K562 (cell line): ENCODE results near the gene SCTR. TPM values are rescaled to one million over a fixed set of nuclear protein-coding genes. Genes with fewer than 3 reads are reported as not detected.

Source experiments
- ATAC-seq: fragments of 200-7000 bp; cut with Tn5 transposase; 3 replicates; pipeline ENCODE4 v1.9.1; 2020; ENCODE audit warnings: moderate library complexity
- BruUV-seq: library from RNA; stranded (reverse); fragments of 400-500 nt; replicated peaks from 2 replicates; lab custom pipeline; 2021; lab: Mats Ljungman, UMichigan
- CTCF ChIA-PET: fragments of 300-600 bp; formaldehyde crosslinking; extraction: SDS; loops from one replicate; lab custom pipeline; 2021; ENCODE audit warnings: low intra/inter-chr PET ratio; lab: Yijun Ruan, JAX
- POLR2A ChIA-PET: fragments of 300-600, 350-650 bp; sonication (Branson Sonifier 250); formaldehyde crosslinking; extraction: SDS; loops from one replicate; lab custom pipeline; 2021; ENCODE audit warnings: antibody characterized with exemption, inconsistent platforms; lab: Yijun Ruan, JAX
- DNase-seq, 4 experiments: peaks; one replicate each; pipeline versions ENCODE4 v3.0.0 to v3.0.0-alpha.2; 2011 to 2018; ENCODE audit warnings: low spot score in 3 of 4, mixed read lengths in 3 of 4; ENCODE audit errors: extremely low read depth in 1 of 4
- FAIRE-seq: peaks from 2 replicates; lab custom pipeline; 2011; peaks lifted over from hg19 to GRCh38; lab: Jason Lieb, UNC
- H2AFZ ChIP-seq: 2 replicates; pipeline ENCODE4 v1.6.0; 2011; ENCODE audit warnings: low read depth, low read length, control low read depth, inconsistent platforms
- H3K27ac ChIP-seq: fragments of 200-600 bp; 3 replicates; pipeline ENCODE4 v1.8.0; 2011; ENCODE audit warnings: low read depth, mild to moderate bottlenecking, control low read depth, inconsistent platforms, low read length, moderate library complexity, mixed read lengths; ENCODE audit errors: extremely low read depth
- H3K27me3 ChIP-seq, 2 experiments: fragments of 300-600 bp in 1 of 2; 2 replicates in 1 of 2; 3 replicates in 1 of 2; pipeline versions ENCODE4 v1.6.0 to v1.8.0; 2011; ENCODE audit warnings: inconsistent platforms in 2 of 2, low read length in 2 of 2, mild to moderate bottlenecking in 1 of 2, mixed read lengths in 1 of 2, moderate library complexity in 1 of 2; ENCODE audit not compliant: control insufficient read depth in 2 of 2, insufficient read depth in 2 of 2
- H3K36me3 ChIP-seq: fragments of 300-600 bp; 3 replicates; pipeline ENCODE4 v1.8.0; 2011; ENCODE audit warnings: mild to moderate bottlenecking, low read length, inconsistent platforms; ENCODE audit not compliant: control insufficient read depth, insufficient read depth
- H3K4me1 ChIP-seq, 2 experiments: fragments of 200-600 bp in 1 of 2; replicated peaks in 1 of 2; 2 replicates in 1 of 2; 3 replicates in 1 of 2; pipeline versions ENCODE4 v1.5.1 to v1.8.0; 2011; ENCODE audit warnings: inconsistent platforms in 2 of 2, low read length in 2 of 2, mild to moderate bottlenecking in 1 of 2, mixed read lengths in 1 of 2, moderate library complexity in 1 of 2; ENCODE audit not compliant: control insufficient read depth in 2 of 2, insufficient read depth in 2 of 2
- H3K4me2 ChIP-seq: 2 replicates; pipeline ENCODE4 v1.6.1; 2011; ENCODE audit warnings: low read length, control low read depth, inconsistent platforms, mixed read lengths; ENCODE audit not compliant: insufficient read depth
- H3K4me3 ChIP-seq: fragments of 200-600 bp; sonication (generic), shearing (Covaris generic); 2 replicates; pipeline ENCODE4 v1.5.1; 2016; ENCODE audit warnings: control low read depth, inconsistent platforms
- H3K79me2 ChIP-seq: fragments of 200-600 bp; 3 replicates; pipeline ENCODE4 v1.8.0; 2011; ENCODE audit warnings: low read length, inconsistent platforms; ENCODE audit not compliant: control insufficient read depth, insufficient read depth
- H3K9ac ChIP-seq, 2 experiments: 2 replicates each; pipeline versions ENCODE4 v1.6.0 to v1.6.1; 2011; ENCODE audit warnings: low read depth in 2 of 2, low read length in 2 of 2, control low read depth in 1 of 2, inconsistent platforms in 1 of 2, mild to moderate bottlenecking in 1 of 2, mixed read lengths in 1 of 2; ENCODE audit not compliant: insufficient read depth in 1 of 2
- H3K9me1 ChIP-seq: one replicate; pipeline ENCODE4 v1.6.0; 2011; ENCODE audit warnings: inconsistent platforms, mild to moderate bottlenecking, low read length, moderate library complexity; ENCODE audit not compliant: control insufficient read depth, insufficient read depth
- H3K9me3 ChIP-seq: replicated peaks from 2 replicates; pipeline ENCODE4 v1.5.1; 2011; ENCODE audit warnings: low read depth, low read length, inconsistent platforms; ENCODE audit not compliant: control insufficient read depth, insufficient read depth
- H4K20me1 ChIP-seq: replicated peaks from 2 replicates; pipeline ENCODE4 v1.6.1; 2011; ENCODE audit warnings: low read length, inconsistent platforms, mixed read lengths; ENCODE audit not compliant: control insufficient read depth, insufficient read depth
- FIP1L1 ChIP-seq: fragments of 200-400 bp; formaldehyde crosslinking; IDR thresholded peaks from 2 replicates; pipeline ENCODE4 v1.6.1; 2018; ENCODE audit warnings: mild to moderate bottlenecking, low read depth, low read length; ENCODE audit not compliant: poor library complexity, severe bottlenecking
- KLF1 ChIP-seq: fragments of 450-650 bp; IDR thresholded peaks from 2 replicates; pipeline ENCODE4 v1.6.1; 2016; ENCODE audit warnings: missing genetic modification characterization, missing compliant biosample characterization
- NR2C1 ChIP-seq, 2 experiments: fragments of 450-650 bp; IDR thresholded peaks; 2 replicates each; pipeline ENCODE4 v1.6.1; 2017; ENCODE audit warnings: mild to moderate bottlenecking in 2 of 2, antibody characterized with exemption in 1 of 2, inconsistent platforms in 1 of 2, missing compliant biosample characterization in 1 of 2, missing genetic modification characterization in 1 of 2
- RAD21 ChIP-seq, 2 experiments: fragments of 250-450 bp in 1 of 2; fragments of 450-650 bp in 1 of 2; sonication (Bioruptor Pico) in 1 of 2; formaldehyde crosslinking in 1 of 2; IDR thresholded peaks in 1 of 2; conservative IDR thresholded peaks in 1 of 2; 2 replicates each; pipeline versions ENCODE4 v1.4.0 to v1.8.0; 2020 to 2022; ENCODE audit warnings: mild to moderate bottlenecking in 2 of 2, moderate library complexity in 1 of 2
- SAP30 ChIP-seq: fragments of 200-600 bp; sonication (generic); IDR thresholded peaks from 2 replicates; pipeline ENCODE4 v1.6.1; 2012; ENCODE audit warnings: borderline replicate concordance, low read depth, mild to moderate bottlenecking, moderate library complexity, low read length, control low read depth, inconsistent platforms; ENCODE audit not compliant: insufficient read depth, poor library complexity, severe bottlenecking
- TEAD4 ChIP-seq, 2 experiments: sonication (generic) in 1 of 2; formaldehyde crosslinking in 1 of 2; IDR thresholded peaks; 2 replicates each; pipeline versions ENCODE4 v1.6.1 to v1.8.0; 2012 to 2022; ENCODE audit warnings: borderline replicate concordance in 1 of 2, inconsistent platforms in 1 of 2, low read length in 1 of 2, mild to moderate bottlenecking in 1 of 2, missing genetic modification reagents in 1 of 2
- ZNF274 ChIP-seq: IDR thresholded peaks from 2 replicates; pipeline ENCODE4 v1.6.1; 2011; ENCODE audit warnings: low read depth, mild to moderate bottlenecking, low read length, moderate library complexity, borderline replicate concordance
- WGBS: fragments of 100-300 bp; shearing (Covaris generic); methylation state at CpG from one replicate; pipeline ENCODE4 v1.1.6; 2016; ENCODE audit warnings: low coverage, mixed read lengths; ENCODE audit not compliant: insufficient coverage; ENCODE audit errors: missing lambda C conversion rate; 5-methylcytosine and 5-hydroxymethylcytosine counted together
- in situ Hi-C: fragments of 300-500 bp; cut with MboI; formaldehyde crosslinking; loops from 4 replicates; pipeline ENCODE4 v1.15.0; 2018; ENCODE audit warnings: inconsistent platforms, mixed read lengths
- intact Hi-C: fragments of 100-400 bp; cut with micrococcal nuclease; formaldehyde crosslinking; loops from 2 replicates; pipeline ENCODE4 v1.14.2; 2022
- polyA plus RNA-seq, 8 experiments: library from polyadenylated mRNA; depleted of rRNA in 4 of 8; stranded (reverse) in 5 of 8; unstranded in 3 of 8; fragments of >200 nt; fragmentation: Nextera tagmentation in 2 of 8; fragmentation: Illumina TruSeq in 1 of 8; extraction: Ambion mirVana in 2 of 8; extraction: Trizol in 1 of 8; gene quantifications; 2 replicates each; pipeline versions ENCODE4 v1.2.1 to v1.2.3, GENCODE V29; 2011 to 2014; ENCODE audit warnings: inconsistent platforms in 1 of 8, missing spikeins in 1 of 8
- total RNA-seq, 7 experiments: library from RNA; depleted of rRNA in 6 of 7; stranded (reverse); fragments of >200 nt in 6 of 7; fragmentation: Illumina TruSeq in 2 of 7; extraction: Trizol in 2 of 7; gene quantifications; 2 replicates each; pipeline versions ENCODE4 v1.2.1 to v1.2.3, GENCODE V29; 2011 to 2021; ENCODE audit warnings: low replicate concordance in 1 of 7
- TF ChIP-seq, protein P1 (sequence below): fragments of 450-650 bp; formaldehyde crosslinking; conservative IDR thresholded peaks from 2 replicates; pipeline ENCODE4 v1.4.0; 2022; ENCODE audit warnings: mild to moderate bottlenecking, missing genetic modification characterization
- TF ChIP-seq, protein P2 (sequence below): fragments of 450-650 bp; formaldehyde crosslinking; IDR thresholded peaks from 2 replicates; pipeline ENCODE4 v1.4.0; 2020; ENCODE audit warnings: mild to moderate bottlenecking, moderate library complexity
- TF ChIP-seq, protein P3 (sequence below): IDR thresholded peaks from 2 replicates; pipeline ENCODE4 v1.6.1; 2014; ENCODE audit warnings: antibody characterized with exemption
- TF ChIP-seq, protein P4 (sequence below): fragments of 450-650 bp; formaldehyde crosslinking; IDR thresholded peaks from 2 replicates; pipeline ENCODE4 v1.4.0; 2020; ENCODE audit warnings: mild to moderate bottlenecking, moderate library complexity
- TF ChIP-seq, protein P5 (sequence below): sonication (generic); formaldehyde crosslinking; IDR thresholded peaks from 2 replicates; pipeline ENCODE4 v1.8.0; 2022; ENCODE audit warnings: mild to moderate bottlenecking, low read depth, missing genetic modification reagents

SCTR gene
- total and polyA plus RNA-seq, 9 of the 15 experiments (the other 6 are each of a cell fraction or from before 2014, with no cell fraction given), result not detected

DNA sequence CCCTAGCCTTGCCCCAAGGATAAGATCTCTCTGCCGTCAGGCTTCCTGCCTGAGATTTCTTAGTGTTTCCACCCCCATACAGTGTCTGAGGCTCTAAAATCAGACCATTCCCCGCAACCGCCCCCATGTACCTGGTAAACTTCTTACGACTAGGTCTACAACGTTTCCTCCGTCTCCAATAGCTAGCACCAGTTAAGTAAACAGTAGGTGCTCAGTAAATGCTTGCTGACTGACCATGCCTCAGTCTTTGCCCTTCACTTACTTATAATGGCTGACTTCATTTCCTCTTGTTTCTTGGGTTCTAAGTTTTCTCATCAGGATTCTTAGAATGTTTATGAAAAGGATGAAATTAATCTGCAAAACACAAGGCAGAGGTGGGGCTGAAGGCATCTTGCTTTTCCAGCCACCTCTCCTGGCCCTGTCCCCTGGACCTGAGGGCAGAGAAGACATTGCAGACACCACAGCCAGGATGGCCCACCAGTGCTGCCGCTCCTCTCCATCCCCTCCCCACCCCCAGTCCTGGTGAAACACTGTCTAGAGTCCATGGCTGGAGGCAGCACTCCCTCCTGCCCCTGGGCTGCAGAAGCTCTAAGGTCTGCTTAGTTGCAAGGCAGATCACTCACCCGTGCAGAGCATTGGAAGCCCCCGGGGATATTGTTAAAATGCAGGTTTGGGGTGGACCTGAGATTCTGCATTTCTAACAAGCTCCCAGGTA lies 75.7 kb downstream of the SCTR start:
- Histone ChIP-seq H3K9me3 (no peaks in the 10 kb centered on the region), H3K27me3 (peaks cover 28 to 61% of the 10 kb centered on the region in 2 experiments), H3K27ac (no peak overlapping the region), H3K79me2 (no peaks in the 10 kb centered on the region), H3K4me2 (no peak overlapping the region), H3K9ac (no peak overlapping the region), H3K4me3 (no peak overlapping the region), H3K4me1 (no peaks in the 10 kb centered on the region), H4K20me1 (no peaks in the 10 kb centered on the region; the same call in 1 of the 2 replicates), H3K36me3 (no peaks in the 10 kb centered on the region), H2AFZ (no peak overlapping the region), H3K9me1 (no peaks in the 10 kb centered on the region)
- WGBS, result under 1% methylated on average over 9 of the region's 9 CpGs
- ATAC-seq, result peak; percentile 58; the same call in 2 of the 3 replicates
- no peak for FAIRE-seq
- ChIA-PET CTCF (interaction anchor here (0.5 kb wide), 1 partner anchor 36 kb away, joined by 3 read pairs; no protein-coding TSS in a partner anchor), POLR2A (no interaction called here)
- in situ Hi-C loops, result no loop called here
- no peak for DNase-seq
- intact Hi-C loops, result loop anchor here (5.0 kb wide), 1 partner anchor 36 kb away; no protein-coding TSS in a partner anchor
- BruUV-seq, result no TSS peak
- TF ChIP-seq, protein P1, sequence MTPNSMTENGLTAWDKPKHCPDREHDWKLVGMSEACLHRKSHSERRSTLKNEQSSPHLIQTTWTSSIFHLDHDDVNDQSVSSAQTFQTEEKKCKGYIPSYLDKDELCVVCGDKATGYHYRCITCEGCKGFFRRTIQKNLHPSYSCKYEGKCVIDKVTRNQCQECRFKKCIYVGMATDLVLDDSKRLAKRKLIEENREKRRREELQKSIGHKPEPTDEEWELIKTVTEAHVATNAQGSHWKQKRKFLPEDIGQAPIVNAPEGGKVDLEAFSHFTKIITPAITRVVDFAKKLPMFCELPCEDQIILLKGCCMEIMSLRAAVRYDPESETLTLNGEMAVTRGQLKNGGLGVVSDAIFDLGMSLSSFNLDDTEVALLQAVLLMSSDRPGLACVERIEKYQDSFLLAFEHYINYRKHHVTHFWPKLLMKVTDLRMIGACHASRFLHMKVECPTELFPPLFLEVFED (CRISPR knock-in tag), result no peak
- TF ChIP-seq NR2C1 (IDR thresholded peaks at IDR 0.05) (no peak), NR2C1 (tag; IDR thresholded peaks at IDR 0.05) (no peak), RAD21 (CRISPR knock-in tag; conservative IDR thresholded peaks at IDR 0.05 in 1 of 2, IDR thresholded peaks at IDR 0.05 in 1 of 2) (no peak), FIP1L1 (no peak), TEAD4 (IDR thresholded peaks at IDR 0.05; ENCODE audit: low read length) (no peak), TEAD4 (CRISPR knock-in tag; IDR thresholded peaks at IDR 0.05; ENCODE audit: borderline replicate concordance) (no peak), ZNF274 (no peak), SAP30 (no peak), KLF1 (tag) (no peak)
- TF ChIP-seq, protein P2, sequence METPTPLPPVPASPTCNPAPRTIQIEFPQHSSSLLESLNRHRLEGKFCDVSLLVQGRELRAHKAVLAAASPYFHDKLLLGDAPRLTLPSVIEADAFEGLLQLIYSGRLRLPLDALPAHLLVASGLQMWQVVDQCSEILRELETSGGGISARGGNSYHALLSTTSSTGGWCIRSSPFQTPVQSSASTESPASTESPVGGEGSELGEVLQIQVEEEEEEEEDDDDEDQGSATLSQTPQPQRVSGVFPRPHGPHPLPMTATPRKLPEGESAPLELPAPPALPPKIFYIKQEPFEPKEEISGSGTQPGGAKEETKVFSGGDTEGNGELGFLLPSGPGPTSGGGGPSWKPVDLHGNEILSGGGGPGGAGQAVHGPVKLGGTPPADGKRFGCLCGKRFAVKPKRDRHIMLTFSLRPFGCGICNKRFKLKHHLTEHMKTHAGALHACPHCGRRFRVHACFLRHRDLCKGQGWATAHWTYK (CRISPR knock-in tag), result no peak
- TF ChIP-seq, protein P3, sequence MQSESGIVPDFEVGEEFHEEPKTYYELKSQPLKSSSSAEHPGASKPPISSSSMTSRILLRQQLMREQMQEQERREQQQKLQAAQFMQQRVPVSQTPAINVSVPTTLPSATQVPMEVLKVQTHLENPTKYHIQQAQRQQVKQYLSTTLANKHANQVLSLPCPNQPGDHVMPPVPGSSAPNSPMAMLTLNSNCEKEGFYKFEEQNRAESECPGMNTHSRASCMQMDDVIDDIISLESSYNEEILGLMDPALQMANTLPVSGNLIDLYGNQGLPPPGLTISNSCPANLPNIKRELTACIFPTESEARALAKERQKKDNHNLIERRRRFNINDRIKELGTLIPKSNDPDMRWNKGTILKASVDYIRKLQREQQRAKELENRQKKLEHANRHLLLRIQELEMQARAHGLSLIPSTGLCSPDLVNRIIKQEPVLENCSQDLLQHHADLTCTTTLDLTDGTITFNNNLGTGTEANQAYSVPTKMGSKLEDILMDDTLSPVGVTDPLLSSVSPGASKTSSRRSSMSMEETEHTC, result no peak
- TF ChIP-seq, protein P4, sequence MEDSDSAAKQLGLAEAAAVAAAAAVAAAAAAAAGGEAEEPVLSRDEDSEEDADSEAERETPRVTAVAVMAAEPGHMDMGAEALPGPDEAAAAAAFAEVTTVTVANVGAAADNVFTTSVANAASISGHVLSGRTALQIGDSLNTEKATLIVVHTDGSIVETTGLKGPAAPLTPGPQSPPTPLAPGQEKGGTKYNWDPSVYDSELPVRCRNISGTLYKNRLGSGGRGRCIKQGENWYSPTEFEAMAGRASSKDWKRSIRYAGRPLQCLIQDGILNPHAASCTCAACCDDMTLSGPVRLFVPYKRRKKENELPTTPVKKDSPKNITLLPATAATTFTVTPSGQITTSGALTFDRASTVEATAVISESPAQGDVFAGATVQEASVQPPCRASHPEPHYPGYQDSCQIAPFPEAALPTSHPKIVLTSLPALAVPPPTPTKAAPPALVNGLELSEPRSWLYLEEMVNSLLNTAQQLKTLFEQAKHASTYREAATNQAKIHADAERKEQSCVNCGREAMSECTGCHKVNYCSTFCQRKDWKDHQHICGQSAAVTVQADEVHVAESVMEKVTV (CRISPR knock-in tag), result no peak
- TF ChIP-seq, protein P5, sequence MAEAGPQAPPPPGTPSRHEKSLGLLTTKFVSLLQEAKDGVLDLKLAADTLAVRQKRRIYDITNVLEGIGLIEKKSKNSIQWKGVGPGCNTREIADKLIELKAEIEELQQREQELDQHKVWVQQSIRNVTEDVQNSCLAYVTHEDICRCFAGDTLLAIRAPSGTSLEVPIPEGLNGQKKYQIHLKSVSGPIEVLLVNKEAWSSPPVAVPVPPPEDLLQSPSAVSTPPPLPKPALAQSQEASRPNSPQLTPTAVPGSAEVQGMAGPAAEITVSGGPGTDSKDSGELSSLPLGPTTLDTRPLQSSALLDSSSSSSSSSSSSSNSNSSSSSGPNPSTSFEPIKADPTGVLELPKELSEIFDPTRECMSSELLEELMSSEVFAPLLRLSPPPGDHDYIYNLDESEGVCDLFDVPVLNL (CRISPR knock-in tag), result no peak
